ENCODE measurements around the gene DSTYK.
"Not testable (repeated sequence)": the region's sequence is repeated elsewhere in the genome, so short reads cannot be mapped to it uniquely, and the experiment has no call there.

Gene DSTYK

DNA sequence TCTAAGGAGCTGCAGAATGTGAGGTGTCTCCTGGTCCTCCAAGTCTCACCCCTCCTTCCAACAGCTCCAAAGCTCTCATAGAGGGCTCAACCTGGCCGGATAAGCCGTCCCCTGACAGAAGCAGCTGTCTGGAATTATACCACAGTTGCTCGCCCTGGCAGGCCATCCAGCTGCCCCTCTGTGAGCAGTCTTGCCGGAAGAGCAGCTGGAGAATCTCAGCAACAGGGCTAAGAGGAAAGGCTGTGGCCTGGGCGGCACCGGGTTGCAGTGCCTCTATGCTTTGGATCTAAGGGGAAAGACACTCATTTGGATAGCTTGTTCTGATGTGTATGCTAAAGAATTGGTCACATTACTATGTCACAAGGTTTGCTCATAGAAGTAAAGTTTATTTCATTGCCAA lies 28.6 kb upstream of the DSTYK start:
- DNase-seq: no peak

DNA sequence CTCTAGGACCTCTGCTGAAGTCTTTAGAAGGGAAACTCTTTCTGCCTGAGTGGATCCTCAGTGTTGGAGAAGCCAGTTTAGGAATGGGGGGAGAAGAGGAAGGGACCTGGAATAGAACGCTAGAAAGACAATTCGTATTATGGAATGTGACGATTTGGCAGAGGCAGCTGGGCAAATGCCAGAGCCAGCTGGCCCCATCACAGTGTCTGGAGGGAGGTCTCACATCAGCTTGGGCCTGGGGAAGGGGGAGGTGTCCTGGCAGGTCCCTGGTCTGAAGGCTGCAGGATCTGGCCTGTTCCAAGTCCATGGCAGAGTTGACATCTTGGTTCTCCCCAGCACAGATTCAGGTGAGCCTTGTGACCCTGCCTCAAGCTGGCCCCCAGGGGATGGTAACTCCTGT lies 27.6 kb upstream of the DSTYK start:
- no peak for DNase-seq

DNA sequence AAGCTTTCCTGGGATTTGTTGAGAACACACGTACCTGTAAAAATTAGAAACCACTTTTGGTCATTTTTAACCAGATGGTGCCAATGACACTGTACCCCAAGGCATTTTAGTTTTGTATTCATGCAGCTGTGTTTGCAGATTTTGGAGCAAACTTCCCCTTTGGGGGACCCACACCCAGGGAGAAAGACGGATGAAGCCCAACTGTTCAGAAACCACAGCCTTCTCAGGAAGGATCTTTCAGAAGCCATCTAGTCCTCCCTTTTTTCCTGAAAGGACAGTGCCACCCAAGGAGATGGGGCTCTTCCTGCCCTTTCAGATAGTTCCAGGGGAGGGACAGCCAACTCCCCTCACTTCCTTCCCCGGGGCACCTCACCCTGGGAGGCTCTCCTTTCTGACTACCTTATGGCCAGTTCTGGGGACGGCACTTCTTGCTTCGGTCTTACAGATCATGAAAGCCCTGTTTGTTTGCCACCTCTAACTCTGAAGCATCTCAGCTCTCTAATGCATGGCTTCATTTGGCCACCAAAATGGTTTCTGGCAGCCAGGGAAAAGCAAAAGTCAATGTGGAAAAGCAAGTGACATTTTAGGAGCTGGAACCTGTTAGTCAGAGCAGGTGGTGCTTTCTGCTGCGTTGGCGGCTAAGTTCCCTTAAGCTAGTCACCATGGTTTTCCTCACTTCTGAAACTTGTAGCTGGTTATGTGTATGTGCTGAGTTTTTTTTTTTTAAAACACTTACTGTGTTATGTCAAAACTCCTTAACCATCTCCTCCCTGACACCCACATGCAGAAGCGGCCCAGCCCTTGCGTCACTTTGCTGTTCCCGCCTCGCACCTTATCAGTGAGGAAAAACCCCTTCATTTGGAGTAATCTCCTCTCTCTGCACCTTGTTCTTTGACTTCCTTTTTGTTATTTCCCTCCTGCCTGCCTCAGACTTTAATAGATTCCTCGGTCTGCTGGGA lies 26.3 kb upstream of the DSTYK start:
- DNase-seq: no peak

DNA sequence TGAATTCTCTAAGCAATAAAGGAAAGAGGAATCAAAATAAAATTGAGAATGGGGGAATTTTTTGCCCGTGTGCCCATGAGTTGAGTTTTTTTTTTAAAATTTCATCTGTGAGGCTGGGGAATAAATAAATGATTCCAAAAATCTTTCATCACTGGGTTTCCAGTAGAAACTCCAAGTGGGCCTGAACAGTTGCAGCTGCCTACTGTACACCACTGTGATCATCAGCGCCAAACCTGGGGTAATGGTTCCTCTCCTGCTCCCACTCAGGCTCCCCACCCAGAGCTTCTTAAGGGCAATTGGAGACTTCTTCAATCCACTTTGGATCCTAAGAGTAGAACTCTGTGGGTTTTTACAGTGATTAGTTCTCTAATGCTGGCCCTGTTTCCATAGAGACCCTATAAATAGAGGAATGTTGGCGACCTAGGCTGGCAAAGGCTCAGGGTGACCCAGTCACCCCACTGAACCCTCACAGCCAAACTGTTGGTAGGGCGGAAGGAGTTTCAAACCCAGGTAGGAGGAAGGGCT lies 25.5 kb upstream of the DSTYK start:
- DNase-seq: no peak

DNA sequence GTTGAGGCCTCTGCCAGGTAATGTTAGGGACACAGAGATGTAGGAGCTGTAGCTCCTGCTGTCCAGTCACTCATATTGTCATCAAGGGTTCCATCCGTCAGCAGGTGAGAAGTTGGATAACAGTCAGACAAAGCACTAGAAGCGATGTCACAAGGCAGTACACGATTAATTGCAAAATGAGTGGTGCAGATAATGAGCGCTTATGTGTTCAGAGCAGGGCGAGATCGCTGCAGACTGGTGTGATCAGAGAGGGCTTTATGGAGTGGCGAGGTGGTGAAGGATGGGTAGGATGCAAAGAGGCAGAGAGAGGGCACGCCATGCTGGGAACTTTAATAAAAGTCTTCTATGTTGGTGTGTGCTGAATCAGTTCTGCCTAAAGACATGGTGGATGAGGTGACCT lies 25.0 kb upstream of the DSTYK start:
- no peak for DNase-seq

DNA sequence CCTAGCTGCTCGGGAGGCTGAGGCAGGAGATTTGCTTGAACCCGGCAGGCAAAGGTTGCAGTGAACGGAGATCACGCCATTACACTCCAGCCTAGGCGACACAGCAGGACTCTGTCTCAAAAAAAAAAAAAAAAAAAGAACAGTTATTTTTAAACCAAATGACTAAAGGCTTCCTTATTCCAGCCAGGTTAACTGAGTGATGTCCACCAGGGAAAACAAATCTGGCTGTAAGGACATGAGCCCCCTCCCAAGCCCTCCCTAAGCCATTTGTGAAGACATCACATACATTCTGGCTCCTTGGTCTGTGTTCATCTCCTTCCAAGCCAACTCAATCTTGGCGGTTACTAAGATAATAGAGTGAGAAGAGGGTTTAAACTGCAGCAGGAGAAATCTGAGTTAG lies 24.4 kb upstream of the DSTYK start:
- DNase-seq: no peak

DNA sequence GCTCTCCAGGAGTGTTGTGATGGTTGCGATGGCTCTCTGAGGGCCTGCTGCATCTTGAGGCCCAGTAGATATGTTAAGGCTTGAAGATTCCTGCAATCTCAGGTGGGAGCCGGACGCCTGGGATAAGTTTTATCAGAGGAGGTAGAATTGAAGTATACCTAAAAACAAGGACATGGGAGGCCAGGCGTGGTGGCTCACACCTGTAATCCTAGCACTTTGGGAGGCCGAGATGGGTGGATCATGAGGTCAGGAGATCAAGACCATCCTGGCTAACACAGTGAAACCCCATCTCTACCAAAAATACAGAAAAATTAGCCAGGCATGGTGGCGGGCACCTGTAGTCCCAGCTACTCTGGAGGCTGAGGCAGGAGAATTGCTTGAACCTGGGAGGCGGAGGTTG lies 22.5 kb upstream of the DSTYK start:
- not testable (repeated sequence) for DNase-seq

DNA sequence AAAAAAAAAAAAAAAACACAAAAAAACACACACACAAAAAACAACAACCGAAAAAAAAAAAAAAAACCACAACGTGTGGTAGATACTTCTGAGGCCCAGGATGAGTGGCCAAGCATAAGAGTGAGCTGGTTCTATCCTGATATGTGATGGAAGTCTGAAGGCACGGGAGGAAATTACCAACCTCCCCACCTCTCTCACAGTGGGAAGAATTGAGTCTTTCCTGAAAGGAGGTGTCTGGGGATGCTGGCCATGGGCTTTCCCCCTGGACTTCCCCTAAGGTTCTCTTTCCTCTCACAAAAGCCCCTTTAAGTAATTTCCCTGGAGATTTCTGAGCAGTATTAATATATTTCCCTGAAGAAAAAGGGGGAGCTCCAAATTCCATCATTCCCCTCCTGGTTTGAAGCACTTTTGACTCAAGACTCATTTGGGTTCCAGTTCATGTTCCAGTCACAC lies 21.5 kb upstream of the DSTYK start:
- DNase-seq: no peak

DNA sequence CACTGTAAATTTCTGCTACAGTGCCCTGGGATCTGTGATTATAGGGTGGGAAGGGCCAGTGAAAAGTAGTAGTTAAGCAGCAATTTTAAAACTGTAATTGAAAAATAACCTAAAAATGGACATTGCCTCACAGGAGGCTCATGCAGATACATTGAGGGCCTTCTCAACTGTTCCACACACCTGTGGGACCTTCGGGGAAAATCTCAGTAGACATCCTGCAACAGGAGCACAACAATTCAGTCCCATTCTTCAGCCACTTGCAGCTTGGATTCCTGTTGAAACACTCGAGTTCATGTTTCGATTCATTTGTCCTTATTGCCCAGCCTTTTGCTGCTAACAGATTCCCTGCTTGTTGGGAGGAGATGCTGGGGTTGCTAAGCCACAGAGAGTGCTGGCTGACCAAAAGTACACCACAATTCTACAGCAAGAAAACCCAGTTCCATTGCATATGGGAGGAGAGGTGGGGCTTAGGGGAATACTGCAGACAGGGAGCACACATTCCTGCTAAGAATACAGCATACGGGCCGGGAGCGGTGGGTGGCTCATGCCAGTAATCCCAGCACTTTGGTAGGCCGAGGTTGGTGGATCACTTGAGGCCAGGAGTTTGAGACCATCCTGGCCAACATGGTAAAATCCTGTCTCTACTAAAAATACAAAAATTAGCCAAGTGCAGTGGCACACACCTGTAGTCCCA lies 20.8 kb upstream of the DSTYK start:
- DNase-seq: no peak

DNA sequence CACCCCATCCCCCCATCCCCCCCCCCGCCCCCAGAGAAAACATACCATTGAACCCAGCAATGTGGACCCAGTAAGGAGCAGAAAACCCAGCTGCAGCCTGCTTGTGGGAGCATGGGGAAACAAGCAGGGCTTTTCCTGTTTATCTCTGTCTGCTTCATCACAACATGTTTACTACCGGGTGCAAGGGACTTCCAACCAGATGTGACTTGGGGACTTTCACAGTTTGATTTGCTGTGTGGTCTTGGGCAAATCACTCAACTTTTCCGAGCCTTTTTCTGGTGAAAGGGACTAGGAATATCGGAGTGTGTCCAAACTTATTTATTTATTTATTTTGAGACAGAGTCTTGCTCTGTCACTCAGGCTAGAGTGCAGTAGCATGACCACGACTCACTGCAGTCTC lies 19.5 kb upstream of the DSTYK start:
- no peak for DNase-seq

DNA sequence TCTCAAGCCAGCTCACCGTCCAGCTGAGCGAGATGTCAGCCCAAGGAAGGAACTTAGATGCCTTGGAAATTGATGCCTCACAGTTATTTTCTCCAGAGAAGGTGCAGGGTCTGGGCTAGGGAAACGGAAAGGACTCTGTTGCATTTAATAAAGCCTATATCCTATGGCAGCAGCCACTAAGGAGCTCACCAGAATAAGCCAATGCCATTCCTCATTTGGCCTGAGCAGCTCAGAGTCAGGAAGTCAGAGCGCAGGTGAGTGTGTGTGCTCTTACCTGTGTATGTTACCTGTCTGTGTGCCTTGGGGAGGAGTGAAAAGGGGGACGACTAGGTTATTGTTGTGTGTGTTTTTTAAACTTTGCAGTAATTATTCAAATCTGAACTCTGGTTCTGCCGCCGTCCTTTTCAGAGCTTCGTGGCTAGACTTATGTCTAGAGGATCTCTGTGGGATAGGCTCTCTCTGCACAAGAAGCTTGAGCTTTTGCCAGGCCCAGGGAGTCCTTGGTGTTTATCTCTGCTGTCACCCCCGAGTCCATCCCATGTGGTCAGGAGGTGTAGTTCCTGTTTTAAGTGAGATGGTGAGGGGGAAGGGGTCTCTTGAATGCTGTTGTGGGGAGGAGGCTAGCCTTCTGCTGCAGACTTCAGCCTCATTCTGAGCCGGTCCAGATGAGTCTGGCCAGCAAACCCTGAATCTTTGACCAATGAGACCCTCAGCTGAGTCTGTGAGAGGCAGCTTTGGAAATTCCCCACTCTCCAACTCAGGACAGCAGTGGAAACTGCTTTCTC lies 18.6 kb upstream of the DSTYK start:
- no peak for DNase-seq

DNA sequence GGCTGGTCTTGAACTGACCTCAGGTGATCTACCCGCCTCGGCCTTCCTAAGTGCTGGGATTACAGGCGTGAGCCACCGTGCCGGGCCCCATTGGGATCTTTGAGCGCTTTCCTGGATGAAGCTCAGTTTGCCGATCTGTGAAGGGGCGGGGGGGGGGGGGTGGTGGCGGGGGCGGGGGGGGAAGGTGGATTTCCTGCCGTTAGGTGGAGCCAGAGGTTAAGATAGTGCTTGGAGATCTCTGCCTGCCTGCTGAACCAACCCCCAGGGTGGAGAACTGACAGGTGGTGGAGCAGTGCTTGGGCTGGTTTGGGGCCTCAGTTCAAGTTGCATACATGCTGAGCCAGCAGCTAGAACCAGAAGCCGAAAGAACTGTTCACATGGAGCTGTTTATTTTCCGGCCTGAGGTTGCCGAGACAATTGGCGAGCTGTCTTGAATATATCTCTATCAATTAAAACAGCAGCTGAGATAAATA lies 17.9 kb upstream of the DSTYK start:
- DNase-seq: peak; percentile 62

DNA sequence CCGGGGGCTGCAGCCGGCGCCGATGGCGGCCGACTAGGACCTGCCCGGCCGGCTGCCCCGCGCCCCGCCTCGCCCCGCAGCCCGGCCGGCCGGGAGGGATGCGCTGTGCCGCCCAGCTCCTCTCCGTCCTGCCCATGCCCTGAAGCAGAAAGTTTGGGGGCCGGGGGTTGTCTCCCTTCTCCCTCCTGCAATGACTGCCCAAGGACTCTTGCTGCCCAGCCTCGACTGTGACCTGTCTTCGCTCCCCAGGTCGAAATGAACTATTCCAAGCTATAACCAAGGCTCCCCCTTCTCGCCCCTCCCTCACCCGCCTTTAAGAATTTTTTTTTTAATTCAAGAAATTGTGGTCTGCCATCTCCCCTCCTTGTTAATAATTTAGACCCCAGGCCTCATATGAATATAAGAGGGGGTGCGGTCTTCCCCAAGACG lies 16.6 kb upstream of the DSTYK start:
- DNase-seq: no peak

DNA sequence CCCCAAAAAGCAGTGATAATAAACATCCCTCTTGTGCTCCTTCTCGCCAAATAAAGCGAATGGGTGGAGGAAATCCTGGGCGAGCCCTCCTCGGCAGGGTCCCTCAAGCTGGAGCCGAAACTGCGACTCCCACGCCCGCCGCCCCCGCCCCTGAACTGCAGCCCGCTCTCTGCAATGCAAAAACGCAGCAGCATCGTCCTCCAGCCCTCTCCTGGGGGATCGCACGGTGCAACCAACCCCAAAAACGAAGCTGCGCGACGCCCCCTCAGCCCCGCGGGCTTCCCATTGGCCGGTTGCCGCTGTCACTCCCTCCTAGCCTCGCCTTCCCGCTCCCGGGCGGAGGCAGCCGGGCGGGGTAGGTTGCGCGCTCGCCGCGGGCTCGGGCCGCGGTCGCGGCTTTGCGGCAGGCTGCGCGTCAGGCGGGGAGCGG lies 16.1 kb upstream of the DSTYK start, which contains the start of gene TMCC2:
TMCC2 (plus strand) TSS at position 363 of the 430 bp plus-strand sequence. CDS start 619 bp downstream, outside the sequence.
- peak; percentile 96 for DNase-seq

DNA sequence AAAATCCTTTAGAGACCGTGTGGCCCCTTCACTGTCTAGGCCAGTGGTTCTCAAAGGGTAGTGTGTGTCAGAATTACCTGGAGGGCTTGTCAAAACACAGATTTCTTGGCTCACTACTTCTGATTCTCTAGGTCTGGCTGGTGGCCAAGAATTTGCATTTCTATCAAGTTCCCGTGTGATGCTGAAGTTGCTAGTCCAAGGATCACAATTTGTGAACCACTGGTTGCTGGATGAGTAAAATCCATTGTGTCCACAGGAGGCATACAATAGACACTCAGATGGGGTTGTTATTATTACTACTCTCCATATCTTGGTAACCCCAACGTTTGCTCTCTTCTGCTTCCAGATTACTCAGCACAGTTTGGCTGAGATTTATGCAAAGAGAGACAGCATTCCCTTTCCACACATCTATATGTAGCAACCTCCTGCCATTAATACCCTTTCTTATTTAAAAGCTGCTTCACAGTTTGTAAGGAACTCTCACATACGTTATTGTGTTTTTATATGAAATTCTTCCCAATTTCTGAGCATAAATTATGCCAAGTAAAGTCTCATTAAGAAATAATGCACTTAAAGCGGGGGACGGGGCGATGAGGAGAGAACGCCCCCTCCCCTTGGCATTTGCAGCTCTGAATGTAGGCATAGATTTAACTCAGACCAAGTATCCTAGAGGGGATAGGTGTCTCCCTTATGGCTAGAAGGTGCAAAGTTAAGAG lies 15.5 kb upstream of the DSTYK start:
- DNase-seq: no peak

DNA sequence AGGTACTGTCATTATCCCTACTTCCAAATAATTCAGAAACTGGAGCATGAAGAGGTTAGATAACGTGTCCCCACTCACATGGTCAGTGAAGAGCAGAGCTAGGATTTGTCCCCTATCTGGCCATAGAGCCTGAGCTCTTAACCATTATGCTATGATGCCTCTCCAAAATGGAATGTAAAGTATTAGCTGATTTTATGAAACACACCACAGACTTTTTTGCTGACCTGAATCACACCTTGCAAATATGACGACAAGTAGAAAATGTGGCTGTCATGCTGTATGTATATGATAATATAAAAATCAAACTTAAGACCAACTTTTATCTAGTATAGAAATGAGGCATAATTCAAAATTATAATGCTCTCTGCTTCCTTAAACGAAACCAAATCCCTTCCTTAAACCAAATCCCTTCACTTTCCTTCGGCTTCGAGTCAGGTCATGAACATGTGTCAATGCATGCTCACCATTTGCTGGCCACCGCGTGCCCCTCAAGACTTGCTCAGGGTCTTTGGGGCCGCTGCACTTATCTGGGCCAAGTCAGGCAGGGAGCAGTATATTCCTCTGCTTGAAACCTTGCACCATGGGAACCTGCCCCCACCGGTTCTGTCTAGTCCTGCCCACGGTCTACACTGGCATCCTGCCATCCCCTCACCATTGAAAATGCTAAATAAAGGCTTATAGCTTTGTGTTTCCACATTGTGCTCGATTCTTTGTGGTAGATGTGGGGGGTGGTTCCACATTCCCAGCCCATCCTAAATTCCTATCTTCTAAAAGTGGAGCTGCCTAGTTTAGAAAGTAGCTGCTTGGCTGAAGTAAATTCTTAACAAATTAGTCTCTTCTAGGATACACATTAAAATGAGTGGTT lies 14.6 kb upstream of the DSTYK start:
- no peak for DNase-seq

DNA sequence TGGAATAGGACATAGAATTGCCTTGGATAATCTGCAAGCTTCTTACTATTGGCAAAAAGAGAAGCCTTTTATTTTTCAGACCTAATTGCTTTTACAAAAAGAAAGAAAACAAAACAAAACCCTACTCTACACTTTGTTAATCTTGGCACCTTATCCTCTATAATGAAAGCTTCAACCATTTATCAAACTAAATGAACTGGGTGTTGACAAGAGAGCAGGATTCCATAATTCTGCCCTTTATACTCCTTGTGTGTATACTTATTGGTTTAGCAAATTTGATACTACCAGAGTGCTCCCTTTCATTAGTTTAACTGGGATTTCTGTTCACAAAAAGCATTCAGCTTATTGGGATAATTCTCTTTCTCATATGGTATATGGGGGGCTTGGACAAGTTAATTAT lies 13.2 kb upstream of the DSTYK start:
- DNase-seq: no peak

DNA sequence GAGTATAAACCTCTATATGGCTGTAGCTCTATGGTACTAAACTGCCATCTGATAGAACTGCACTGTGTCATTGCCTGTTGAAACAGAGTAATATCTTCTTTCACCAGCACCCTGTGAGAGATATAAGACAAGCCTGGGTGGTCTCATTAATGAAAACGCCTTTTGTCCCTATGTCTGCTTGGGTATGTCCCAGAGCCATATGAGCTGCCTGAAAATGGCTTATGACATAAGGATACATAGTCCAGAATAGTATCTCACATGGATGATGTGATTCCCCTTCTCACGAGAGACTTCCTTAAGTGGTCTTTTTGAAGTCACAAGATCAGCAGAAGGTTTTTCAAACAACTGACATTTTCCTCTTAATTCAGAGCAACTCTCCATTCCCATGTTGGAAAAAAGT lies 8.9 kb upstream of the DSTYK start:
- DNase-seq: no peak

DNA sequence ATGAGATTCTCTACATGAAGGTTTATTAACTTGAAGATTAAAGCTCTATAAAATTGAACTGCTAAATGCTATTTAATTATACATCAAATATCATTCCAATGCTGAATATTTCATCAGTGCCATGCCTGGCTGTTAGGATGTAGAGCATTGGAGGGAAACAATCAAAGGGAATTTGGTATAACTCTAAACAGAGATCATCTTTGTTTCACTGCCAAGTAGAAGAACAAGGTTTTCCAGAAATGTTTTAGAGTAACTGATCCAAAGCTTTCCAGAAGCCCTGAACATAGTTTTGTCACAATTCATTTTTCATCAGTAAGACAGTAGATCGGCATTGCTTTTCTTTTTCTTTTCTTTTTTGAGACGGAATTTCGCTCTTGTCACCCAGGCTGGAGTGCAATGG lies 5.9 kb upstream of the DSTYK start:
- no peak for DNase-seq

DNA sequence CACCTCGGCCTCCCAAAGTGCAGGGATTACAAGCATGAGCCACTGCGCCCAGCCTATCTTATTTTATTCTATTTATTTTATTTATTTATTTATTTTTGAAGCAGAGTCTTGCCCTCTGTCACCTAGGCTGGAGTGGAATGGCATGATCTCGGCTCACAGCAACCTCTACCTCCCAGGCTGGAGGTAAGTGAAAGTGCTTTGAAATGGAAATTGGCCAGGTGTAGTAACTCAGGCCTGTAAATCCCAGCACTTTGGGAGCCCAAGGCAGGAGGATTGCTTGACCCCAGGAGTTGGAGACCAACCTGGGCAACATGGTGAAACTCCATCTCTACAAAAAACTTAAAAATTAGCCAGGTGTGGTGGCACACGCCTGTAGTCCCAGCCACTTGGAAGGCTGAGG lies 5.1 kb upstream of the DSTYK start:
- no peak for DNase-seq

DNA sequence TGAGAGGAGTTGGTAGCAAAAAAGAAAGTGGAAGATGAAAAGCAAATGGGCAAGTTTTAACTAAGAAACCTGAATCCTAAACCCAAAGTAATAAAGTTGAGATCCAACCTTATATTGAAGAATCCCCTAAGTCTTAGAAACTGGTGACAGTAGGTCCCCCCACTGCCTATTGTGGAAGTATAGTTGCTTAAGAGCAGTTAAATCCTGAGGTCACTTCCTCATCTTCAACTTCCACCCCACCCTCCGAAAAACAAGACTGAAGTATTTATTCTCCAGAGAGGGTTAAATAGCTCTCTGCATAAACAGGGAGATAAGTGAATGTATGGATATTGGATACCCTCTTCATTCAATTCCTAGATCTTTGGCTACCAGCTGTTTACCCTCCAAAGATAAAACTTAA lies 3.3 kb upstream of the DSTYK start:
- no peak for DNase-seq
